A549 (cell line): ENCODE results near the gene MTA3.

Source experiments
- CBX2 ChIP-seq: fragments of 200-600 bp; sonication (generic); IDR thresholded peaks from 2 replicates; pipeline ENCODE4 v1.6.1; 2016; ENCODE audit warnings: low read depth, mild to moderate bottlenecking, borderline replicate concordance
- CHD2 ChIP-seq: fragments of 150-350 bp; IDR thresholded peaks from 2 replicates; pipeline ENCODE4 v1.6.1; 2014; ENCODE audit warnings: low read length; ENCODE audit not compliant: partially characterized antibody
- MAZ ChIP-seq: fragments of 150-350 bp; IDR thresholded peaks from 2 replicates; pipeline ENCODE4 v1.6.1; 2014; ENCODE audit warnings: antibody characterized with exemption, low read depth, low read length, borderline replicate concordance
- POLR2A ChIP-seq: IDR thresholded peaks from 2 replicates; pipeline ENCODE4 v1.6.1; 2012; ENCODE audit warnings: mild to moderate bottlenecking, low read length
- RARB ChIP-seq: fragments of 250-450 bp; sonication (Bioruptor Pico); IDR thresholded peaks from 2 replicates; pipeline ENCODE4 v1.8.0; 2021; ENCODE audit warnings: mild to moderate bottlenecking, moderate library complexity
- RCOR1 ChIP-seq: fragments of 150-350 bp; IDR thresholded peaks from 2 replicates; pipeline ENCODE4 v1.6.1; 2014; ENCODE audit warnings: antibody characterized with exemption, low read length, low read depth
- TF ChIP-seq, protein P1 (sequence below): fragments of >200 bp; sonication (Bioruptor Twin); formaldehyde crosslinking; IDR thresholded peaks from 3 replicates; pipeline ENCODE4 v1.5.1; 2016

DNA sequence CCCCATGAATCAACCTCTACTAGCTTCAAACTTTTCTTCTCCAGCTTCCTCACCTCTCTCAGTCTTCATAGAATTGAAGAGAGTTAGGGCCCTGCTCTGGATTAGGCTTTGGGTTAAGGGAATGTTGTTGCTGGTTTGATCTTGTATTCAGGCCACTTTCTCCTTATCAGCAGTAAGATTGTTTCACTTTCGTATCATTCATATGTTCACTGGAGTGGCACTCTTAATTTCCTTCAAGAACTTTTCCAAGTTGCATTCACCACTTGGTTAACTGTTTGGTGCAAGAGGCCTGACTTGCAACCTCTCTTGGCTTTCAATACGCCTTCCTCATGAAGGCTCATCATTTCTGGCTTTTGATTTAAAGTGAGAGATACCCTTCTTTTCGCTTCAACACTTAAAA is 172.7 kb downstream of the MTA3 start:
- TF ChIP-seq MAZ (no peak), RARB (CRISPR knock-in tag) (no peak), CHD2 (no peak), POLR2A (no peak), CBX2 (no peak), RCOR1 (no peak)
- TF ChIP-seq, protein P1, sequence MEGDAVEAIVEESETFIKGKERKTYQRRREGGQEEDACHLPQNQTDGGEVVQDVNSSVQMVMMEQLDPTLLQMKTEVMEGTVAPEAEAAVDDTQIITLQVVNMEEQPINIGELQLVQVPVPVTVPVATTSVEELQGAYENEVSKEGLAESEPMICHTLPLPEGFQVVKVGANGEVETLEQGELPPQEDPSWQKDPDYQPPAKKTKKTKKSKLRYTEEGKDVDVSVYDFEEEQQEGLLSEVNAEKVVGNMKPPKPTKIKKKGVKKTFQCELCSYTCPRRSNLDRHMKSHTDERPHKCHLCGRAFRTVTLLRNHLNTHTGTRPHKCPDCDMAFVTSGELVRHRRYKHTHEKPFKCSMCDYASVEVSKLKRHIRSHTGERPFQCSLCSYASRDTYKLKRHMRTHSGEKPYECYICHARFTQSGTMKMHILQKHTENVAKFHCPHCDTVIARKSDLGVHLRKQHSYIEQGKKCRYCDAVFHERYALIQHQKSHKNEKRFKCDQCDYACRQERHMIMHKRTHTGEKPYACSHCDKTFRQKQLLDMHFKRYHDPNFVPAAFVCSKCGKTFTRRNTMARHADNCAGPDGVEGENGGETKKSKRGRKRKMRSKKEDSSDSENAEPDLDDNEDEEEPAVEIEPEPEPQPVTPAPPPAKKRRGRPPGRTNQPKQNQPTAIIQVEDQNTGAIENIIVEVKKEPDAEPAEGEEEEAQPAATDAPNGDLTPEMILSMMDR = no peak
